Endodermal cell (in vitro differentiated cells): ENCODE measurements around the gene SERPINE1. TPM values are rescaled to one million over a fixed set of nuclear protein-coding genes. Genes with fewer than 3 reads are reported as not detected.
A peak's percentile ranks its signal among the peaks of the same experiment; 100 is the strongest.

Source experiments
- DNase-seq: peaks from one replicate; pipeline ENCODE4 v3.0.0-alpha.2; 2017
- H3K27ac ChIP-seq: 2 replicates; pipeline ENCODE4 v1.5.1; 2013; ENCODE audit warnings: mild to moderate bottlenecking, low read depth, low read length, moderate library complexity
- H3K27me3 ChIP-seq: 2 replicates; pipeline ENCODE4 v1.6.1; 2013; ENCODE audit warnings: mild to moderate bottlenecking, low read length, moderate library complexity; ENCODE audit not compliant: insufficient read depth, control insufficient read depth, poor library complexity, severe bottlenecking
- H3K36me3 ChIP-seq: 2 replicates; pipeline ENCODE4 v1.7.0; 2013; ENCODE audit warnings: mild to moderate bottlenecking, low read length, moderate library complexity; ENCODE audit not compliant: control insufficient read depth, insufficient read depth
- H3K4me1 ChIP-seq: one replicate; pipeline ENCODE4 v1.7.0; 2013; ENCODE audit warnings: low read length; ENCODE audit not compliant: control insufficient read depth, insufficient read depth
- H3K4me3 ChIP-seq: 2 replicates; pipeline ENCODE4 v1.5.1; 2013; ENCODE audit warnings: mild to moderate bottlenecking, low read length, moderate library complexity
- H3K9ac ChIP-seq: 2 replicates; pipeline ENCODE4 v1.6.1; 2013; ENCODE audit warnings: mild to moderate bottlenecking, low read length, moderate library complexity; ENCODE audit not compliant: poor library complexity, severe bottlenecking; ENCODE audit errors: extremely low read depth
- H3K9me3 ChIP-seq: 2 replicates; pipeline ENCODE4 v1.6.1; 2013; ENCODE audit warnings: mild to moderate bottlenecking, low read length, moderate library complexity; ENCODE audit not compliant: control insufficient read depth
- H3K27ac Mint-ChIP-seq: 2 replicates; pipeline ENCODE4 v1.8.0; 2020; ENCODE audit warnings: mixed read lengths
- H3K27me3 Mint-ChIP-seq: 2 replicates; pipeline ENCODE4 v1.8.0; 2021; ENCODE audit warnings: mild to moderate bottlenecking, mixed read lengths; ENCODE audit not compliant: insufficient read depth
- H3K36me3 Mint-ChIP-seq: 2 replicates; pipeline ENCODE4 v1.8.0; 2020; ENCODE audit warnings: low read depth, mixed read lengths
- H3K4me1 Mint-ChIP-seq: 2 replicates; pipeline ENCODE4 v1.8.0; 2020; ENCODE audit warnings: mixed read lengths
- H3K4me3 Mint-ChIP-seq: 2 replicates; pipeline ENCODE4 v1.8.0; 2020; ENCODE audit warnings: mild to moderate bottlenecking, moderate library complexity, mixed read lengths
- H3K9me3 Mint-ChIP-seq: 2 replicates; pipeline ENCODE4 v1.8.0; 2020; ENCODE audit warnings: mild to moderate bottlenecking, mixed read lengths
- CTCF ChIP-seq: fragments of 200-600 bp; sonication (generic); conservative IDR thresholded peaks from 2 replicates; pipeline ENCODE4 v1.5.0; 2021; ENCODE audit warnings: antibody characterized with exemption, mild to moderate bottlenecking
- WGBS, 2 experiments: methylation state at CpG; one replicate each; pipeline versions ENCODE4 v1.1.5 to v1.1.7; 2013; ENCODE audit warnings: missing lambda C conversion rate in 2 of 2, mixed read lengths in 1 of 2; ENCODE audit not compliant: insufficient coverage in 1 of 2, insufficient read length in 1 of 2; 5-methylcytosine and 5-hydroxymethylcytosine counted together
- total RNA-seq, 2 donors: library from RNA; stranded (reverse); fragmentation: NEBNext Ultra II Directional in 1 of 2; extraction: Animal tissue kit (Norgen Biotek cat#: 25700) in 1 of 2; gene quantifications; 2 replicates in 1 of 2; 3 replicates in 1 of 2; pipeline ENCODE4 v1.2.1, GENCODE V29; 2021

SERPINE1 gene
- total RNA-seq, 2 donors from 2014 or later: 0.89 to 4.9 TPM

- Histone ChIP-seq H3K4me3 (no peak overlapping the region), H3K9ac (no peak overlapping the region), H3K27me3 (peaks cover 95% of the 10 kb centered on the region), H3K4me1 (peaks cover 5% of the 10 kb centered on the region), H3K36me3 (no peaks in the 10 kb centered on the region), H3K9me3 (no peaks in the 10 kb centered on the region), H3K27ac (no peak overlapping the region)
- Mint-ChIP-seq H3K27me3 (peaks cover 96% of the 10 kb centered on the region), H3K9me3 (no peaks in the 10 kb centered on the region), H3K4me3 (peak overlapping the region; percentile 53), H3K4me1 (peaks cover 22% of the 10 kb centered on the region), H3K27ac (no peak overlapping the region), H3K36me3 (no peaks in the 10 kb centered on the region)
- TF ChIP-seq CTCF: no peak
- peak; percentile 87 for DNase-seq
- WGBS, 2 experiments: 0 to 1% methylated on average over 1 to 14 of the region's 19 CpGs
Measured at GRCh38 chr7:101166909-101167644, 40.2 kb downstream of the SERPINE1 start.

- Mint-ChIP-seq H3K4me3 (peak overlapping the region; percentile 3), H3K27ac (no peak overlapping the region), H3K27me3 (peaks cover 98% of the 10 kb centered on the region), H3K4me1 (peaks cover 22% of the 10 kb centered on the region), H3K36me3 (no peaks in the 10 kb centered on the region), H3K9me3 (no peaks in the 10 kb centered on the region)
- no peak overlapping the region for H3K4me3 ChIP-seq
- DNase-seq: peak; percentile 47
- WGBS, 2 experiments: 10 to 11% methylated on average over 5 to 12 of the region's 12 CpGs
- H3K36me3 ChIP-seq: no peaks in the 10 kb centered on the region
- H3K9ac ChIP-seq: no peak overlapping the region
- no peak overlapping the region for H3K27ac ChIP-seq
- peaks cover 96% of the 10 kb centered on the region for H3K27me3 ChIP-seq
- no peak for TF ChIP-seq CTCF
- H3K9me3 ChIP-seq: no peaks in the 10 kb centered on the region
- peaks cover 5% of the 10 kb centered on the region for H3K4me1 ChIP-seq
Measured at GRCh38 chr7:101167645-101168411, 40.9 kb downstream of the SERPINE1 start.

GRCh38 chr7:101168412-101169049 lies 41.6 kb downstream of the SERPINE1 start:
- no peaks in the 10 kb centered on the region for H3K9me3 Mint-ChIP-seq
- DNase-seq: peak; percentile 58
- TF ChIP-seq CTCF: no peak
- H3K4me1 ChIP-seq: peaks cover 5% of the 10 kb centered on the region
- no peak overlapping the region for H3K27ac Mint-ChIP-seq
- H3K4me3 ChIP-seq: no peak overlapping the region
- no peaks in the 10 kb centered on the region for H3K36me3 Mint-ChIP-seq
- H3K27ac ChIP-seq: no peak overlapping the region
- peak overlapping the region; percentile 3 for H3K4me3 Mint-ChIP-seq
- peaks cover 99% of the 10 kb centered on the region for H3K27me3 ChIP-seq
- no peak overlapping the region for H3K9ac ChIP-seq
- peaks cover 24% of the 10 kb centered on the region for H3K4me1 Mint-ChIP-seq
- H3K9me3 ChIP-seq: no peaks in the 10 kb centered on the region
- no peaks in the 10 kb centered on the region for H3K36me3 ChIP-seq
- H3K27me3 Mint-ChIP-seq: peaks cover 99% of the 10 kb centered on the region
- WGBS, 2 experiments: 0 to 13% methylated on average over 1 to 4 of the region's 6 CpGs
